ENCODE measurements around the gene NFIL3. TPM values are rescaled to one million over a fixed set of nuclear protein-coding genes. Genes with fewer than 3 reads are reported as not detected.

NFIL3 gene
- total and polyA plus RNA-seq, 2 of the 4 experiments (the other 2 are of a cell fraction): 27.6 to 27.7 TPM

GRCh38 chr9:91359083-91359482, 64.5 kb downstream of the NFIL3 start:
- H2BK5ac ChIP-seq (ENCODE audit: low read depth, low read length, poor library complexity, severe bottlenecking): no peak overlapping the region
- H2BK15ac ChIP-seq (ENCODE audit: low read depth, low read length): no peak overlapping the region
- H3K9me3 ChIP-seq (ENCODE audit: control insufficient read depth, insufficient read depth, low read length): no peaks in the 10 kb centered on the region
- H4K5ac ChIP-seq (ENCODE audit: low read depth, low read length): no peak overlapping the region
- intact Hi-C loops (cut with micrococcal nuclease) (no loop called here), dilution Hi-C loops (cut with HindIII; ENCODE audit: low sequenced_read_pairs, unreplicated experiment) (no loop called here), in situ Hi-C loops (cut with MboI; ENCODE audit: low sequenced_read_pairs) (no loop called here)
- no peak overlapping the region for H3K27ac ChIP-seq (ENCODE audit: insufficient read depth, low read length)
- no peak overlapping the region for H2AK9ac ChIP-seq (replicated peaks; ENCODE audit: low read depth, low read length, poor library complexity)
- ChIA-PET CTCF (interaction anchor here (1.3 kb wide), 1 partner anchor 443 kb away, joined by 3 read pairs; no protein-coding TSS in a partner anchor), POLR2A (ENCODE audit: unreplicated experiment) (no interaction called here)
- H3K14ac ChIP-seq (replicated peaks; ENCODE audit: low read depth, low read length): no peak overlapping the region
- no peak overlapping the region for H3K23ac ChIP-seq (ENCODE audit: low read depth, low read length)
- no peak overlapping the region for H2AK5ac ChIP-seq (ENCODE audit: low read depth, low read length)
- H3K4me1 ChIP-seq (ENCODE audit: control insufficient read depth, insufficient read depth, low read length): peaks cover 9% of the 10 kb centered on the region
- H3K36me3 ChIP-seq (ENCODE audit: control insufficient read depth, insufficient read depth, low read length): peaks cover 3% of the 10 kb centered on the region; the same call in 1 of the 2 replicates
- DNase-seq (no peak), ATAC-seq (ENCODE audit: low read depth) (no peak)
- H4K8ac ChIP-seq (ENCODE audit: low read depth in 2 of 2, low read length in 2 of 2): no peak overlapping the region
- H4K20me1 ChIP-seq (ENCODE audit: insufficient read depth, low read length): no peaks in the 10 kb centered on the region
- no peak overlapping the region for H3K4me2 ChIP-seq (ENCODE audit: low read depth, low read length)
- H3K18ac ChIP-seq (ENCODE audit: low read depth, low read length): no peak overlapping the region
- H3K9ac ChIP-seq (ENCODE audit: low read depth, low read length): no peak overlapping the region
- no peak overlapping the region for H2BK20ac ChIP-seq (ENCODE audit: low read depth, low read length)
- no CpG with 5 or more reads among the region's 2 CpGs for WGBS, 2 experiments (ENCODE audit: extremely low coverage in 2 of 2, insufficient read length in 1 of 2)
- H2AFZ ChIP-seq (replicated peaks; ENCODE audit: low read length, poor library complexity): no peak overlapping the region
- no peak overlapping the region for H4K91ac ChIP-seq (ENCODE audit: insufficient read depth, low read depth, low read length)
- TF ChIP-seq POLR2A (IDR thresholded peaks at IDR 0.05; ENCODE audit: low read depth, low read length) (no peak), NFE2L2 (IDR thresholded peaks at IDR 0.05; ENCODE audit: low read depth, low read length) (no peak), CEBPB (IDR thresholded peaks at IDR 0.05; ENCODE audit: low read depth, low read length) (no peak), FOS (IDR thresholded peaks at IDR 0.05; ENCODE audit: low read depth, low read length) (no peak), RAD21 (IDR thresholded peaks at IDR 0.05; ENCODE audit: low read length) (no peak), MXI1 (IDR thresholded peaks at IDR 0.05; ENCODE audit: borderline replicate concordance, low read depth, low read length) (no peak), RFX5 (IDR thresholded peaks at IDR 0.05; ENCODE audit: low read depth, low read length) (no peak), ELK1 (IDR thresholded peaks at IDR 0.05; ENCODE audit: borderline replicate concordance, low read depth, low read length) (no peak), MAZ (IDR thresholded peaks at IDR 0.05; ENCODE audit: borderline replicate concordance, low read depth, low read length) (no peak)
- H3K9me1 ChIP-seq (ENCODE audit: insufficient read depth, low read length): peaks cover 16% of the 10 kb centered on the region
- H3K27me3 ChIP-seq (ENCODE audit: control insufficient read depth, insufficient read depth, low read length): no peaks in the 10 kb centered on the region
- no peak overlapping the region for H3K56ac ChIP-seq (ENCODE audit: extremely low read depth, insufficient read depth, low read length)
- BruUV-seq (replicated peaks): no TSS peak
- H3K4ac ChIP-seq (ENCODE audit: low read depth, low read length): no peak overlapping the region
- H3K79me1 ChIP-seq (ENCODE audit: low read depth in 1 of 2, low read length in 2 of 2): peaks cover 28 to 67% of the 10 kb centered on the region in 2 experiments
- H2BK120ac ChIP-seq (ENCODE audit: low read depth, low read length): no peak overlapping the region
- no peak overlapping the region for H3K4me3 ChIP-seq (ENCODE audit: insufficient read depth, low read depth, low read length)

Other genes with a start within 250 kb of the NFIL3 start
- 8.1 and 12.8 TPM in 2 replicates for gene AUH, start 61.9 kb downstream of the NFIL3 start, total RNA-seq (2012; rRNA removed)
- 5.7 and 5.9 TPM in 2 replicates for gene AUH, start 61.9 kb downstream of the NFIL3 start, polyA plus RNA-seq (2012; rRNA removed)